Stomach (tissue), 9 donors: Measurements from ENCODE around the gene CD1B. TPM values are rescaled to one million over a fixed set of nuclear protein-coding genes. Genes with fewer than 3 reads are reported as not detected.

Experiments used
- DNase-seq, 2 donors: peaks; one replicate each; pipeline versions ENCODE4 v3.0.0 to v3.0.0-alpha.2; 2013 to 2019
- H3K27ac ChIP-seq, 5 donors: fragments of 200-600 bp in 4 of 5; sonication (generic) in 4 of 5; one replicate each; pipeline ENCODE4 v1.5.1; 2013 to 2019; ENCODE audit warnings: mild to moderate bottlenecking in 1 of 5, moderate library complexity in 1 of 5
- H3K27me3 ChIP-seq, 3 donors: fragments of 200-600 bp; sonication (generic); one replicate each; pipeline ENCODE4 v1.5.1; 2017 to 2019; ENCODE audit warnings: mixed run types in 1 of 3
- H3K36me3 ChIP-seq, 4 donors: fragments of 200-600 bp; sonication (generic); 1 replicate in 3 of 4; 2 replicates in 1 of 4; pipeline ENCODE4 v1.5.1; 2016 to 2019
- H3K4me1 ChIP-seq, 4 donors: fragments of 200-600 bp; sonication (generic); one replicate each; pipeline ENCODE4 v1.5.1; 2016 to 2019
- H3K4me3 ChIP-seq, 4 donors: fragments of 200-600 bp; sonication (generic) in 3 of 4; one replicate each; pipeline ENCODE4 v1.5.1; 2016 to 2019; ENCODE audit warnings: mild to moderate bottlenecking in 1 of 4
- H3K9me3 ChIP-seq, 4 donors: fragments of 200-600 bp; sonication (generic); one replicate each; pipeline ENCODE4 v1.5.1; 2016 to 2019
- EP300 ChIP-seq: sonication (generic); formaldehyde crosslinking; IDR thresholded peaks from one replicate; pipeline ENCODE4 v1.6.1; 2017; ENCODE audit warnings: antibody characterized with exemption
- POLR2A ChIP-seq, 4 donors: fragments of 450-650 bp; IDR thresholded peaks; one replicate each; pipeline ENCODE4 v1.6.1; 2016; ENCODE audit warnings: antibody characterized with exemption in 4 of 4, control low read depth in 2 of 4, mild to moderate bottlenecking in 1 of 4, moderate library complexity in 1 of 4
- POLR2AphosphoS5 ChIP-seq, 3 donors: sonication (generic); formaldehyde crosslinking; IDR thresholded peaks; one replicate each; pipeline ENCODE4 v1.6.1; 2016; ENCODE audit warnings: antibody characterized with exemption in 3 of 3
- WGBS, 5 donors: extraction: QIAGEN DNeasy Blood & Tissue Kit in 3 of 5; methylation state at CpG; one replicate each; pipeline versions ENCODE4 v1.1.5 to v1.1.7; 2013 to 2018; 5-methylcytosine and 5-hydroxymethylcytosine counted together
- intact Hi-C: fragments of 100-400 bp; cut with DNase I; formaldehyde crosslinking; loops from one replicate; pipeline ENCODE4 v1.15.1; 2023; ENCODE audit warnings: low total_unique reads
- polyA plus RNA-seq, 3 donors: library from polyadenylated mRNA; stranded (reverse); fragments of 200-250 nt; gene quantifications; one replicate each; pipeline ENCODE4 v1.2.3, GENCODE V29; 2013
- total RNA-seq, 5 donors: library from RNA; depleted of rRNA; stranded (reverse); fragments of >200 nt; gene quantifications; one replicate each; pipeline versions ENCODE4 v1.1.0 to v1.2.3, GENCODE V29; 2014 to 2016
- TF ChIP-seq, protein P1 (sequence below), 7 experiments: fragments of 450-650 bp in 4 of 7; fragments of 200-600 bp in 3 of 7; sonication (generic) in 3 of 7; IDR thresholded peaks; one replicate each; pipeline ENCODE4 v1.5.1; 2016 to 2019; ENCODE audit warnings: antibody characterized with exemption in 7 of 7, control low read depth in 2 of 7, mild to moderate bottlenecking in 1 of 7
- donor health status: healthy with polysubstance abuse.
- donor health status: Bipolar disorder and iron deficiency.
- donor health status: healthy.

Gene CD1B
- total and polyA plus RNA-seq, 8 donors: 1.2 TPM; not detected in 7

DNA sequence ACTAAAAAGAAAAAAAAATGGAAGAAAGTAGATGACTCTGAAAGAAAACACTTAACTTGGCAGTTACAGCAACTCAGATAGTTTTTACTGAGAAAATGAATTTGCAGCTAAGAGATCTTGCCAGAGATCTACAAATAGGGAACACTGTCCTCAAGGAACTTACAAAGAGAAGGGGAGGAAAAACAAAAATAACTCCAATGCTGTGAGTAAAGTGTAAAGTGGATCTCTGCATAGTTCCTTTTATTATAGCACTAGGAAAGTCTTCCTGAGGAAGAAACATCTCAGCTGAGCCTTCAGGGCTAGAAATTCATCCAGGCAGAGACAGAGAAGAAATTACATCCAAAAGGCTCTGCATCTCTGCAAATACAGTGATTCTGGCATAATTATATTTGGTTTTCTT is 3.9 kb downstream of the CD1B start:
- no peak overlapping the region for H3K27ac ChIP-seq
- H3K27me3 ChIP-seq: no peaks in the 10 kb centered on the region
- H3K4me1 ChIP-seq: no peaks in the 10 kb centered on the region
- DNase-seq: no peak
- H3K9me3 ChIP-seq: peaks cover 0 to 7% (median 0%) of the 10 kb centered on the region in 4 donors
- no peak overlapping the region for H3K4me3 ChIP-seq
- H3K36me3 ChIP-seq: no peaks in the 10 kb centered on the region
- TF ChIP-seq POLR2A (IDR thresholded peaks at IDR 0.05) (no peak), EP300 (no peak), POLR2AphosphoS5 (IDR thresholded peaks at IDR 0.05) (no peak)
- TF ChIP-seq, protein P1, sequence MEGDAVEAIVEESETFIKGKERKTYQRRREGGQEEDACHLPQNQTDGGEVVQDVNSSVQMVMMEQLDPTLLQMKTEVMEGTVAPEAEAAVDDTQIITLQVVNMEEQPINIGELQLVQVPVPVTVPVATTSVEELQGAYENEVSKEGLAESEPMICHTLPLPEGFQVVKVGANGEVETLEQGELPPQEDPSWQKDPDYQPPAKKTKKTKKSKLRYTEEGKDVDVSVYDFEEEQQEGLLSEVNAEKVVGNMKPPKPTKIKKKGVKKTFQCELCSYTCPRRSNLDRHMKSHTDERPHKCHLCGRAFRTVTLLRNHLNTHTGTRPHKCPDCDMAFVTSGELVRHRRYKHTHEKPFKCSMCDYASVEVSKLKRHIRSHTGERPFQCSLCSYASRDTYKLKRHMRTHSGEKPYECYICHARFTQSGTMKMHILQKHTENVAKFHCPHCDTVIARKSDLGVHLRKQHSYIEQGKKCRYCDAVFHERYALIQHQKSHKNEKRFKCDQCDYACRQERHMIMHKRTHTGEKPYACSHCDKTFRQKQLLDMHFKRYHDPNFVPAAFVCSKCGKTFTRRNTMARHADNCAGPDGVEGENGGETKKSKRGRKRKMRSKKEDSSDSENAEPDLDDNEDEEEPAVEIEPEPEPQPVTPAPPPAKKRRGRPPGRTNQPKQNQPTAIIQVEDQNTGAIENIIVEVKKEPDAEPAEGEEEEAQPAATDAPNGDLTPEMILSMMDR (IDR thresholded peaks at IDR 0.05): no peak
- intact Hi-C loops: no loop called here

DNA sequence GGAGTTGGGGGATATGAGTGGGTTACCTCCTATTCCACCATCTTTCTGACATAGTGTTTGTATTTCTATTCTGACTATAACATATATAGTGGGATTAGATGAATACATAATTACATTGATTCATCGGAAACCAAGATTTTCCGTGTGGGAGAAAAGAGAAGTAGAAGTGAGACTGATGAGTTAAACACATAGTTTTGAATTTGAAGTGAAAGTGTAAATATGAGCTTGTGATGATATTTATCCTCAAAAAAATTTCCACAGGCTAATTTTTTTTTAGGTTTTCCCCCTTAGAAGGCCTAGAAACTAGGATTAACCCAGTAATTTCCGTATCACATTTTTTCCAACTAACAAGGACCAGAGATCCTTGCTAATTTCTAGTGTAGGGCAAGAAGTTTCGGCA is 6.9 kb downstream of the CD1B start:
- DNase-seq: no peak
- H3K27ac ChIP-seq: no peak overlapping the region
- no peak overlapping the region for H3K4me3 ChIP-seq
- TF ChIP-seq EP300: no peak
- no peak for TF ChIP-seq POLR2AphosphoS5 (IDR thresholded peaks at IDR 0.05)
- TF ChIP-seq POLR2A (IDR thresholded peaks at IDR 0.05): no peak
- TF ChIP-seq, protein P1 (IDR thresholded peaks at IDR 0.05): no peak
- intact Hi-C loops: no loop called here
- no peaks in the 10 kb centered on the region for H3K4me1 ChIP-seq
- no peaks in the 10 kb centered on the region for H3K36me3 ChIP-seq
- WGBS, 5 donors: 81 to 86% (median 84%) methylated on average over 4 of the region's 4 CpGs
- peaks cover 0 to 7% (median 2%) of the 10 kb centered on the region in 4 donors for H3K9me3 ChIP-seq
- no peaks in the 10 kb centered on the region for H3K27me3 ChIP-seq

DNA sequence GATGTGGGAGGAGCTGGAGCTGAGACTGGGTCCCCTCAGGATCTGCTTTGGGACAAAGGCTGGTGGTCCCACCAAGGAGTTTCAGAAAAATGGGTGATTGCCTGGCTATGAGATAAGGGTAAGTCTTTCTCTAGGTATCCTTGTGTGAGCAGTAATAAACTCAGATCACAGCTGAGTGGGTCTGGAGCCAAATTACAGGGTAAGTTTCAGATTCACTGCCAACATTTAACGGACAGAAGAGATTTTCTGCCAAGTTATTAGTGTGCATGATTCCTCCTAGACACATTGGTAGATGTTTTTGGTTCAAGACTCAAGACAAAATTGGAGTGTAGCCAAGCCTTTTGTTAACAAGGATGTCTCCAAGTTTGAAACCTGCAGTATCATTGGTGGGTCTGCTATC is 7.5 kb downstream of the CD1B start:
- Histone ChIP-seq H3K4me1 (no peaks in the 10 kb centered on the region), H3K27me3 (no peaks in the 10 kb centered on the region), H3K36me3 (no peaks in the 10 kb centered on the region), H3K27ac (no peak overlapping the region), H3K9me3 (peaks cover 0 to 7% (median 2%) of the 10 kb centered on the region in 4 donors), H3K4me3 (no peak overlapping the region)
- DNase-seq: no peak
- intact Hi-C loops: no loop called here
- TF ChIP-seq, protein P1 (IDR thresholded peaks at IDR 0.05): no peak
- TF ChIP-seq POLR2AphosphoS5 (IDR thresholded peaks at IDR 0.05) (no peak), EP300 (no peak), POLR2A (IDR thresholded peaks at IDR 0.05) (no peak)
- 45 to 70% (median 57%) methylated on average over 1 of the region's 1 CpG for WGBS, 5 donors

DNA sequence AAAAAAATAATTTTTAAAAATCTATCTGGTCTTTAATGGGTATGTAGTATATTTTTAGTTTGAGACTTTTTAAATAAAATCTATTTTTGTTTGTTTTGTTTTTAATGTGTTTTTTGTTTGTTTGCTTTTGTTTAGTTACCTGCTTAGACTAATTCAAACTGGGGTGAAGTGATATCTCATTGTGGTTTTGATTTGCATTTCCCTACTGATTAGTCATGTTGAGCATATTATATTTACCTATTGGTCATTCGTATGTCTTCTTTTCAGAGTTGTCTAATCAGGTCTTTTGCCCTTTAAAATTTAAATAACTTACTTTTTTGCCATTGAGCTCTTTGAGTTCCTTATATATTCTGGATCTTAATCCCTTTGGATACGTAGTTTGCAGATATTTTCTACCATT is 20.3 kb downstream of the CD1B start:
- Histone ChIP-seq H3K36me3 (no peaks in the 10 kb centered on the region), H3K4me3 (no peak overlapping the region), H3K9me3 (peaks cover 0 to 19% (median 9%) of the 10 kb centered on the region in 4 donors), H3K4me1 (no peaks in the 10 kb centered on the region), H3K27ac (no peak overlapping the region), H3K27me3 (no peaks in the 10 kb centered on the region)
- no peak for DNase-seq
- no peak for TF ChIP-seq POLR2AphosphoS5 (IDR thresholded peaks at IDR 0.05)
- TF ChIP-seq EP300: no peak
- TF ChIP-seq POLR2A (IDR thresholded peaks at IDR 0.05): no peak
- TF ChIP-seq, protein P1 (IDR thresholded peaks at IDR 0.05): no peak
- intact Hi-C loops: no loop called here
- 65 to 81% (median 73%) methylated on average over 2 of the region's 2 CpGs for WGBS, 5 donors
